Left lung (tissue), 10 donors: ENCODE measurements around the gene NEDD4. TPM values are rescaled to one million over a fixed set of nuclear protein-coding genes. Genes with fewer than 3 reads are reported as not detected.

Source experiments
- ATAC-seq: fragments of 200-7000 bp; cut with Tn5 transposase; one replicate; pipeline ENCODE4 v1.9.1; 2020; ENCODE audit warnings: moderate library complexity
- DNase-seq, 4 donors: peaks; one replicate each; pipeline ENCODE4 v3.0.0-alpha.2; 2013 to 2020
- H3K27ac ChIP-seq, 2 donors: fragments of 200-600 bp; sonication (generic) in 1 of 2; one replicate each; pipeline versions ENCODE4 v1.5.0 to v1.8.0; 2020 to 2021
- H3K27me3 ChIP-seq, 2 donors: fragments of 200-600 bp; sonication (generic) in 1 of 2; one replicate each; pipeline versions ENCODE4 v1.5.0 to v1.8.0; 2020 to 2021
- H3K36me3 ChIP-seq, 2 donors: fragments of 200-600 bp; sonication (generic) in 1 of 2; one replicate each; pipeline versions ENCODE4 v1.5.0 to v1.8.0; 2020 to 2021
- H3K4me1 ChIP-seq, 2 donors: fragments of 200-600 bp; one replicate each; pipeline ENCODE4 v1.8.0; 2021
- H3K4me3 ChIP-seq, 2 donors: fragments of 200-600 bp; sonication (generic) in 1 of 2; one replicate each; pipeline versions ENCODE4 v1.5.0 to v1.8.0; 2020 to 2021; ENCODE audit warnings: mild to moderate bottlenecking in 1 of 2
- H3K9me3 ChIP-seq, 2 donors: fragments of 200-600 bp; sonication (generic) in 1 of 2; one replicate each; pipeline versions ENCODE4 v1.5.0 to v1.8.0; 2020 to 2021
- intact Hi-C, 2 donors: fragments of 100-400 bp; cut with DNase I; formaldehyde crosslinking; loops; one replicate each; pipeline versions ENCODE4 v1.11.2 to v1.14.2; 2022
- polyA plus RNA-seq, 6 donors: library from polyadenylated mRNA; unstranded; fragments of 120-200 nt; gene quantifications; one replicate each; pipeline ENCODE4 v1.2.1, GENCODE V29; 2013; ENCODE audit not compliant: insufficient read length in 6 of 6
- total RNA-seq, 2 donors: library from RNA; stranded (reverse); fragmentation: NEBNext Ultra II Directional; extraction: Animal tissue kit (Norgen Biotek cat#: 25700); gene quantifications; one replicate each; pipeline ENCODE4 v1.2.1, GENCODE V29; 2021
- TF ChIP-seq, protein P1 (sequence below), 2 donors: fragments of 200-600 bp; sonication (generic) in 1 of 2; IDR thresholded peaks; one replicate each; pipeline versions ENCODE4 v1.5.0 to v1.8.0; 2021; ENCODE audit warnings: antibody characterized with exemption in 2 of 2
- donor health status: DM: no; HTN: yes; CAD: no.
- donor health status: DM: no; HTN: no; CAD: no.

NEDD4 gene
- total and polyA plus RNA-seq, 8 donors = 15.0 to 19.5 (median 17.0) TPM

DNA sequence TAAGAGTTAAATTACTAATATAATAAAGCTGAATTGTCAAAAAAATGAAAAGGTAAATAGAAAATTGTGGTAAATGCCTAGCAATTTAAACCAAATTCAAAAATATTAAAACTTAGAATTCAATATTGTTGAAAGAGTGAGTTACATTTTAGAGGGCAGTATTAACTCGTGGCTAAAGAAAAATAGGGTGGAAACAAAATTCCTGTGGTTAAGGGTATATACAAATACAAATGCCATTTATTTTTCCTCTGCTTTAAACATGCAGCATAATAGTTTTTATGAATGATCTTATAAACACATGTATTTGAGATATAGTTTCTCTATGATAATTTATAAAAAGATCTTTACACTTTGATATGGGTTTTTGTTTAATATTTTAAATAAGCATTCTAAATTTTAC lies 79.0 kb downstream of the NEDD4 start:
- TF ChIP-seq, protein P1, sequence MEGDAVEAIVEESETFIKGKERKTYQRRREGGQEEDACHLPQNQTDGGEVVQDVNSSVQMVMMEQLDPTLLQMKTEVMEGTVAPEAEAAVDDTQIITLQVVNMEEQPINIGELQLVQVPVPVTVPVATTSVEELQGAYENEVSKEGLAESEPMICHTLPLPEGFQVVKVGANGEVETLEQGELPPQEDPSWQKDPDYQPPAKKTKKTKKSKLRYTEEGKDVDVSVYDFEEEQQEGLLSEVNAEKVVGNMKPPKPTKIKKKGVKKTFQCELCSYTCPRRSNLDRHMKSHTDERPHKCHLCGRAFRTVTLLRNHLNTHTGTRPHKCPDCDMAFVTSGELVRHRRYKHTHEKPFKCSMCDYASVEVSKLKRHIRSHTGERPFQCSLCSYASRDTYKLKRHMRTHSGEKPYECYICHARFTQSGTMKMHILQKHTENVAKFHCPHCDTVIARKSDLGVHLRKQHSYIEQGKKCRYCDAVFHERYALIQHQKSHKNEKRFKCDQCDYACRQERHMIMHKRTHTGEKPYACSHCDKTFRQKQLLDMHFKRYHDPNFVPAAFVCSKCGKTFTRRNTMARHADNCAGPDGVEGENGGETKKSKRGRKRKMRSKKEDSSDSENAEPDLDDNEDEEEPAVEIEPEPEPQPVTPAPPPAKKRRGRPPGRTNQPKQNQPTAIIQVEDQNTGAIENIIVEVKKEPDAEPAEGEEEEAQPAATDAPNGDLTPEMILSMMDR (IDR thresholded peaks at IDR 0.05) = no peak
- DNase-seq (no peak), ATAC-seq (no peak)
- intact Hi-C loops = no loop called here
- peaks cover 5 to 14% of the 10 kb centered on the region in 2 donors for H3K4me1 ChIP-seq
- H3K27me3 ChIP-seq = no peaks in the 10 kb centered on the region
- no peaks in the 10 kb centered on the region for H3K36me3 ChIP-seq
- no peak overlapping the region for H3K27ac ChIP-seq
- H3K9me3 ChIP-seq = no peaks in the 10 kb centered on the region
- no peak overlapping the region for H3K4me3 ChIP-seq

DNA sequence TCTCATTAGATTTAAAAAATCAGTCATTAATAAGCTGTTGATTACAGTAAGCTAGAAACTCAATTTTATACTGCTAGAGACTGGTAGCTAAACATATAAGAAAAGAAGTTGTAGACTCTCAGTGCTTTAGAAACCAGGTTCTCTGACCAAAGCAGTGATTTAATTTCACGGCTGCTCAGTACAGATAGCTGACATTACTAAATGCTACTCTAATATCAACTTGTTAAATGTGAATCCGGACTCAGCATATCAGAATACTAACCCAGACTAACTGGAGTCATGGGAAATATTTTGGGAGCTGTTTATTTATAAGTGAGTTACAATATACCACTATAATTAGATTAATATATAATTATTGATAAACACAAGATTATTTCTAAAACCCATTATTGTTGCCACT lies 80.4 kb downstream of the NEDD4 start:
- DNase-seq (no peak), ATAC-seq (no peak)
- Histone ChIP-seq H3K36me3 (no peaks in the 10 kb centered on the region), H3K4me1 (peaks cover 4 to 8% of the 10 kb centered on the region in 2 donors), H3K27me3 (no peaks in the 10 kb centered on the region), H3K27ac (no peak overlapping the region), H3K9me3 (no peaks in the 10 kb centered on the region), H3K4me3 (no peak overlapping the region)
- TF ChIP-seq, protein P1 (IDR thresholded peaks at IDR 0.05) = no peak
- intact Hi-C loops = no loop called here

DNA sequence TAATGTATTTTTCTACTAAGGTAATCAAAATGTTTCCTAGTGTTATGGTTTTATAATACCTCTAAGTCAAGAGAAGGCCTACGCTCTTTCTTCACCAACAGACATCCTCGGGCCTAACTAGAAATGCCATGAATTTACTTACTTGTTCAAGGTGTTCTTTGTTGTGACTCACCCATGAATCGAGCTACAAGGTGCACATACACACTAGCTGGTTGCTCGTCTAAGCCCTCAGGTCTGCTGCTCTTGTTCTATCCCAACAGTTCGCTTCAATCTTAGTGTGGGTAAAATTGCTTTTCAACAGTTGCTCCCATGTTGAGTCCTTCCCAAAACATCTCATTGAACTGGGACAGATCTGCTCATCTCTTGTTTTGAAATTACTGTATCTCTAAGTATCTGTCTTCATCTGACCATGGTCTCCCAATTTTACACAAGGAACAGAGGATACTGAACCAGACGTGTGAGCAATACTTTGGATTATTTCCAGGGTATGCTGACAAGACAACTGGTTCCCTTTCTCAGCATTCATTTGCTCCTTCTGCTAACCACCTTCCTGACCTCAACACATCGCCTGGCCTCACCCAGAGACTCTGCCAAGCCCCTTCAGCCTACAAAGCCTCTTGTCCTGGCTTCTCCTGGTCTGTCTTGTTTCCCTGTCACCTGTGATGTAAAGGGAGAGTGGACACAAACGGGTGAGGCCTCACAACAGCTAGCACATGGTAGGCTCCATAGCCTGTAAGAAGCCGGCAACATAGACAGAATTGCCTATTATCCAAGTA lies 84.2 kb downstream of the NEDD4 start:
- Histone ChIP-seq H3K36me3 (no peaks in the 10 kb centered on the region), H3K27ac (no peak overlapping the region), H3K9me3 (no peaks in the 10 kb centered on the region), H3K27me3 (no peaks in the 10 kb centered on the region), H3K4me1 (no peaks in the 10 kb centered on the region), H3K4me3 (no peak overlapping the region)
- ATAC-seq = no peak
- TF ChIP-seq, protein P1 (IDR thresholded peaks at IDR 0.05) = no peak
- intact Hi-C loops = no loop called here
- no peak for DNase-seq

DNA sequence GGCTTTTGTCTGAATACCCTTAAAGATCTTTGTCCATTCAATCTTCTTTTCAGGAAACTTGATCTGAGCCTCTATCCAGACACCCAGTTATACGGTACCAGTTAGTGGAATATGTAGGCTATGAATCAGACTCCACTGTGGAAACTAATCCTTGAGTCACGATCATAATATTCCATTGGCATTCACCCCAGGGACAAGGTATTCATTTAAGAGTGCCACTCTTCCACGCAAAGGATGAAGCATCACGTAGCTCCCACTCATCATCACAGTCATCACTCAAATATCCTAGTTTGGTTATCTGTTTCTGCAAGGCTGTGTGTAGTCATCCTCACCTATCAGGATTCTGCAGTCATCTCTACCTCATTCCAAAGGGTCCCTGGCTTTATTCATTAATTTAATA lies 85.6 kb downstream of the NEDD4 start:
- Histone ChIP-seq H3K4me1 (no peaks in the 10 kb centered on the region), H3K36me3 (no peaks in the 10 kb centered on the region), H3K27me3 (no peaks in the 10 kb centered on the region), H3K27ac (no peak overlapping the region), H3K4me3 (no peak overlapping the region), H3K9me3 (no peaks in the 10 kb centered on the region)
- intact Hi-C loops = no loop called here
- ATAC-seq = peak; percentile 27
- TF ChIP-seq, protein P1 (IDR thresholded peaks at IDR 0.05) = no peak
- no peak for DNase-seq

DNA sequence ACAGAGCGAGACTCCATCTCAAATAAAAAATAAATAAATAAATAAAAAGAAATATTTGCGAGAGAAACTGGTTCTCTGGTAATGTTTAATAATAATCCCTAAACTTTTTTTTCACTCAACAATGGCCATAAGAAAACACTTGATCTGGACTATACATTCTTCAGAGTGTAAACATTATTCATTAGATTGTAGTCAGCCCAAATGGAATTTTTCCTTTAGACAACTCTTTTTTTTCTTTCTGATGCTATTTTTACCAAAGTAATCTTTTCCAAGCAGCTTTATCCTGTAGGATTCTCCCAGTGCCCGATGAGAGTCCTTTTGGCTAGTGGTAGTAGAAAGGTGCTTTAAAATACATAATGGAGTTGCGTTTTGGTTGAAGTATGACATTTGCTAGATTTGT lies 90.4 kb downstream of the NEDD4 start:
- no peak overlapping the region for H3K27ac ChIP-seq
- H3K9me3 ChIP-seq = no peaks in the 10 kb centered on the region
- H3K36me3 ChIP-seq = no peaks in the 10 kb centered on the region
- no peak for ATAC-seq
- no peak for DNase-seq
- intact Hi-C loops = no loop called here
- TF ChIP-seq, protein P1 (IDR thresholded peaks at IDR 0.05) = no peak
- H3K27me3 ChIP-seq = no peaks in the 10 kb centered on the region
- H3K4me1 ChIP-seq = peaks cover 0 to 5% of the 10 kb centered on the region in 2 donors
- H3K4me3 ChIP-seq = no peak overlapping the region
